ENCODE data around the gene UBLCP1.

UBLCP1 gene

GRCh38 chr5:159316519-159317383, 53.7 kb downstream of the UBLCP1 start:
- DNase-seq = no peak

GRCh38 chr5:159317849-159318248, 54.8 kb downstream of the UBLCP1 start:
- DNase-seq = no peak

GRCh38 chr5:159318448-159318847, 55.4 kb downstream of the UBLCP1 start:
- DNase-seq = no peak

- no peak for DNase-seq
Measured at GRCh38 chr5:159319363-159319762, 56.3 kb downstream of the UBLCP1 start.

- no peak for DNase-seq
Measured at GRCh38 chr5:159319832-159320231, 56.7 kb downstream of the UBLCP1 start.

GRCh38 chr5:159322180-159322579, 59.1 kb downstream of the UBLCP1 start:
- DNase-seq = no peak

GRCh38 chr5:159324102-159324755, 61.1 kb downstream of the UBLCP1 start:
- no peak for DNase-seq

- no peak for DNase-seq
Measured at GRCh38 chr5:159324986-159325385, 61.9 kb downstream of the UBLCP1 start.

GRCh38 chr5:159330131-159330800, 67.2 kb downstream of the UBLCP1 start, which contains the start of gene IL12B:
Gene IL12B (minus strand): TSS chr5:159330487. CDS start chr5:159326782, 3,705 bp downstream.
- DNase-seq = no peak

- DNase-seq = no peak
Measured at GRCh38 chr5:159331093-159331973, 68.2 kb downstream of the UBLCP1 start.

GRCh38 chr5:159332800-159333544, 69.9 kb downstream of the UBLCP1 start:
- no peak for DNase-seq

- no peak for DNase-seq
Measured at GRCh38 chr5:159333545-159333925, 70.4 kb downstream of the UBLCP1 start.

Data from DMS79 treated with DMSO at 0.1 percent for 48 hours (cell line).